Measurements from ENCODE around the gene ZNF213.
"Not testable (repeated sequence)": the region's sequence is repeated elsewhere in the genome, so short reads cannot be mapped to it uniquely, and the experiment has no call there.

The ZNF213 gene

DNA sequence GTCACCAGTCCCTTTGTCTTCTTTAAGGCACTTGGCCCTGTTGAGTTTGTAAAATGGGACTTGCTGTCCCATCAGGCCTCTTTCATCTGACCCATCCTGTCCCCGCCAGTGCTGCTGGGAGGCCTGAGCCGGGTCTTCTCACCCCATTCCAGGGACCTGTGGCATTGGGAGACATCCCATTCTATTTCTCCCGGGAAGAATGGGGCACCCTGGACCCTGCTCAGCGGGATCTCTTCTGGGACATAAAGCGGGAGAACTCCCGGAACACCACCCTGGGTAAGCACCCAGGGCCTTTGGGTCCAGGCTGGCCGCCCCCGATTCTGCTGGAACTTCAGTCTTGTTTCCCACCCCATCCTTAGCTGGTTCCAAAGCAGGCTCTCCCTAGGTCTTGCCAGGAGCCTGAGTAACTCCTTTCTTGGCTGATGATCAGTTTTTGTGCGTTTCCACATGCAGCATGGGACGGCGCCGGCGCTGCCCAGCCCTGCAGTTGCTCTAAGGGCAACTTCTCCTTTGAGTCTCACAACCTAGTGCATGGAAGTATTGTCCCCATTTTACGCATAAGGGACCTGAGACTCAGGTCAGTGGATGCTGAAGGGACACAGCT lies 4.1 kb downstream of the ZNF213 start:
- DNase-seq (ENCODE audit: low spot score), result no peak
- TF ChIP-seq CTCF (IDR thresholded peaks at IDR 0.05; ENCODE audit: extremely low read depth, insufficient read depth, missing control alignments), result no peak
- in situ Hi-C loops (cut with MboI; ENCODE audit: low pct_unique_long_range_greater_than_20kb, low sequenced_read_pairs, unreplicated experiment), result no loop called here

GRCh38 chr16:3139561-3139960 lies 4.7 kb downstream of the ZNF213 start:
- DNase-seq (ENCODE audit: low spot score); in situ Hi-C loops (cut with MboI; ENCODE audit: low pct_unique_long_range_greater_than_20kb, low sequenced_read_pairs, unreplicated experiment): not testable (repeated sequence)

GRCh38 chr16:3140603-3141427 lies 6.0 kb downstream of the ZNF213 start:
- TF ChIP-seq CTCF (IDR thresholded peaks at IDR 0.05; ENCODE audit: extremely low read depth, insufficient read depth, missing control alignments), result no peak
- in situ Hi-C loops (cut with MboI; ENCODE audit: low pct_unique_long_range_greater_than_20kb, low sequenced_read_pairs, unreplicated experiment), result no loop called here
- no peak for DNase-seq (ENCODE audit: low spot score)

- in situ Hi-C loops (cut with MboI; ENCODE audit: low pct_unique_long_range_greater_than_20kb, low sequenced_read_pairs, unreplicated experiment), result no loop called here
- DNase-seq (ENCODE audit: low spot score), result no peak
- TF ChIP-seq CTCF (IDR thresholded peaks at IDR 0.05; ENCODE audit: extremely low read depth, insufficient read depth, missing control alignments), result no peak
Observed at GRCh38 chr16:3141781-3142311, 7.0 kb downstream of the ZNF213 start.

DNA sequence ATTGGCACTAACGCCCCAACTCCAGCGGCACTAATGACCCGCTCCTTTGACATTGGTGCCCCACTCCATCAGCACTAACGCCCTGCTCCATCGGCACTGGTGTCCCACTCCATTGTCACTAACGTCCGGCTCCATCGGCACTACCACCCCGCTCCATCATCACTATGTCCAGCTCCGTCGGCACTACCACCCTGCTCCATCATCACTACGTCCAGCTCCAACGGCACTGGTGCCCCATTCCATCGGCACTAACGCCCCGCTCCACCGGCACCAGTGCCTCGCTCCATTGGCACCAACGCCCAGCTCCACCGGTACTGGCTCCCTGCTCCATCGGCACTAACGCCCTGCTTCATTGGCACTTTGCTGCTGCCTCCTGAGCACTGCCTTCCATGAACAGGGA lies 7.5 kb downstream of the ZNF213 start:
- in situ Hi-C loops (cut with MboI; ENCODE audit: low pct_unique_long_range_greater_than_20kb, low sequenced_read_pairs, unreplicated experiment), result no loop called here
- DNase-seq (ENCODE audit: low spot score), result no peak
- TF ChIP-seq CTCF (IDR thresholded peaks at IDR 0.05; ENCODE audit: extremely low read depth, insufficient read depth, missing control alignments), result no peak

- TF ChIP-seq CTCF (IDR thresholded peaks at IDR 0.05; ENCODE audit: extremely low read depth, insufficient read depth, missing control alignments), result no peak
- in situ Hi-C loops (cut with MboI; ENCODE audit: low pct_unique_long_range_greater_than_20kb, low sequenced_read_pairs, unreplicated experiment), result no loop called here
- no peak for DNase-seq (ENCODE audit: low spot score)
Observed at GRCh38 chr16:3142770-3143169, 7.9 kb downstream of the ZNF213 start.

- TF ChIP-seq CTCF (IDR thresholded peaks at IDR 0.05; ENCODE audit: extremely low read depth, insufficient read depth, missing control alignments), result no peak
- no peak for DNase-seq (ENCODE audit: low spot score)
- in situ Hi-C loops (cut with MboI; ENCODE audit: low pct_unique_long_range_greater_than_20kb, low sequenced_read_pairs, unreplicated experiment), result no loop called here
Observed at GRCh38 chr16:3143189-3143588, 8.4 kb downstream of the ZNF213 start.
